ENCODE data around the gene IRX5.

Gene IRX5

GRCh38 chr16:54976651-54977200, 46.1 kb downstream of the IRX5 start (continued):
- TF ChIP-seq TSHZ2 (CRISPR knock-in tag; IDR thresholded peaks at IDR 0.05) (no peak), CREB5 (CRISPR knock-in tag; IDR thresholded peaks at IDR 0.05; ENCODE audit: low read depth) (no peak), ISL1 (CRISPR knock-in tag; IDR thresholded peaks at IDR 0.05) (no peak), CSRNP3 (CRISPR knock-in tag; IDR thresholded peaks at IDR 0.05) (no peak), ARNTL (CRISPR knock-in tag; IDR thresholded peaks at IDR 0.05; ENCODE audit: borderline replicate concordance, low read depth) (no peak), ZFP30 (CRISPR knock-in tag; IDR thresholded peaks at IDR 0.05) (no peak), TOX (CRISPR knock-in tag; IDR thresholded peaks at IDR 0.05; ENCODE audit: borderline replicate concordance) (no peak), OSR1 (CRISPR knock-in tag; IDR thresholded peaks at IDR 0.05) (no peak), ZC3H10 (CRISPR knock-in tag; IDR thresholded peaks at IDR 0.05) (no peak), BACH2 (CRISPR knock-in tag; IDR thresholded peaks at IDR 0.05; ENCODE audit: borderline replicate concordance) (no peak)

GRCh38 chr16:54977211-54977610, 46.5 kb downstream of the IRX5 start:
- no peak for ATAC-seq
- TF ChIP-seq ZNF70 (CRISPR knock-in tag; IDR thresholded peaks at IDR 0.05) (no peak), CSRNP3 (CRISPR knock-in tag; IDR thresholded peaks at IDR 0.05) (no peak)

- TF ChIP-seq BACH2 (CRISPR knock-in tag; IDR thresholded peaks at IDR 0.05; ENCODE audit: borderline replicate concordance) (no peak), ZFP3 (CRISPR knock-in tag; IDR thresholded peaks at IDR 0.05) (no peak)
Measured at GRCh38 chr16:54980821-54981220, 50.2 kb downstream of the IRX5 start.

More at GRCh38 chr16:54980821-54981220, 50.2 kb downstream of the IRX5 start:
- no peak for ATAC-seq
